ENCODE measurements around the gene NCS1. TPM values are rescaled to one million over a fixed set of nuclear protein-coding genes. Genes with fewer than 3 reads are reported as not detected.

NCS1 gene
- total RNA-seq, 4 donors from 2014 or later, result 11.6 to 32.5 (median 24.3) TPM

DNA sequence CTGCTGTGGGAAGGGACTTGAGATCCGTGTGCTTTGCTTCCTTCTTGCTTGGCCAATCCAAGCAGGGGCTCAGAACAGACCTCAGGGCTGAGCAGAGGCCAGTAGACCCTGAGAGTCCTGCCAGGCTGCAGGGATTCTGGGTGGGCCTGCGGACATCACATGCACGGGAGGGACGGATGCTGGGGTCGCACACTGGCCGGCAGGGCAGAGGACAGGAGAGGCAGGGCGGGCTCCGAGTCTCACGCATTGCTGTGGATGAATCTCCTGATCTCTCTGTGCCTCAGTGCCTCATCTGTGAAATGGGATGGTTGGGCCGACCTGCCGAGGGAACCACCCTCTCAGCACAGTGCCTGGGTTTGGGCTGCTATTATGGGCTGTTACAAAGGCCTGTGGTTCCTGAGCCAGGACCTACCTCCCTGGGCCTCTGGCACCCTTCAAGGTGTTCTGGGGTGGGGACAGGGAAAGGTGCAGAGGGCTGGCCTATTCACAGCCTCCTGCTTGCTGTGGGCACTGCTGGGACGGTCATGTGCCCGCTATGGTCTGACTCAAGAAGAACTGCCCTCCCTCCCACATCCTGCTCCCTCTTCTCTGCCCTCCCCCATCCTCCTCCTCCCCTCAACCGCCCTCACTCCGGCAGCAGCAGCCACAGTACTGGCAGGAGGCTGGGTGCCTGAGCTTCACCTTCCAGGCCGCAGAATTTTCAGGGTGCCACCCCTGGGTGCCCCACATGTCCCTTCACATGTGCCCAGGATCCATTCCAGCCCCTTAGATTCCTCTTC lies 43.3 kb downstream of the NCS1 start:
- no peak for TF ChIP-seq POLR2AphosphoS5 (IDR thresholded peaks at IDR 0.05)
- no peak for TF ChIP-seq POLR2A (IDR thresholded peaks at IDR 0.05)
- TF ChIP-seq, protein P1, sequence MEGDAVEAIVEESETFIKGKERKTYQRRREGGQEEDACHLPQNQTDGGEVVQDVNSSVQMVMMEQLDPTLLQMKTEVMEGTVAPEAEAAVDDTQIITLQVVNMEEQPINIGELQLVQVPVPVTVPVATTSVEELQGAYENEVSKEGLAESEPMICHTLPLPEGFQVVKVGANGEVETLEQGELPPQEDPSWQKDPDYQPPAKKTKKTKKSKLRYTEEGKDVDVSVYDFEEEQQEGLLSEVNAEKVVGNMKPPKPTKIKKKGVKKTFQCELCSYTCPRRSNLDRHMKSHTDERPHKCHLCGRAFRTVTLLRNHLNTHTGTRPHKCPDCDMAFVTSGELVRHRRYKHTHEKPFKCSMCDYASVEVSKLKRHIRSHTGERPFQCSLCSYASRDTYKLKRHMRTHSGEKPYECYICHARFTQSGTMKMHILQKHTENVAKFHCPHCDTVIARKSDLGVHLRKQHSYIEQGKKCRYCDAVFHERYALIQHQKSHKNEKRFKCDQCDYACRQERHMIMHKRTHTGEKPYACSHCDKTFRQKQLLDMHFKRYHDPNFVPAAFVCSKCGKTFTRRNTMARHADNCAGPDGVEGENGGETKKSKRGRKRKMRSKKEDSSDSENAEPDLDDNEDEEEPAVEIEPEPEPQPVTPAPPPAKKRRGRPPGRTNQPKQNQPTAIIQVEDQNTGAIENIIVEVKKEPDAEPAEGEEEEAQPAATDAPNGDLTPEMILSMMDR (IDR thresholded peaks at IDR 0.05), result no peak
- no peak for TF ChIP-seq EP300 (IDR thresholded peaks at IDR 0.05)
- H3K4me3 ChIP-seq, result no peak overlapping the region
- H3K27ac ChIP-seq, result no peak overlapping the region
- H3K4me1 ChIP-seq, result peaks cover 33% of the 10 kb centered on the region
- H3K27me3 ChIP-seq, result no peaks in the 10 kb centered on the region
- WGBS, result 64% methylated on average over 8 of the region's 16 CpGs
- DNase-seq (ENCODE audit: low spot score in 2 of 2), result peak in 1 of 2 donors; percentile 58
- H3K9me3 ChIP-seq, result no peaks in the 10 kb centered on the region
- peaks cover 12% of the 10 kb centered on the region for H3K36me3 ChIP-seq

DNA sequence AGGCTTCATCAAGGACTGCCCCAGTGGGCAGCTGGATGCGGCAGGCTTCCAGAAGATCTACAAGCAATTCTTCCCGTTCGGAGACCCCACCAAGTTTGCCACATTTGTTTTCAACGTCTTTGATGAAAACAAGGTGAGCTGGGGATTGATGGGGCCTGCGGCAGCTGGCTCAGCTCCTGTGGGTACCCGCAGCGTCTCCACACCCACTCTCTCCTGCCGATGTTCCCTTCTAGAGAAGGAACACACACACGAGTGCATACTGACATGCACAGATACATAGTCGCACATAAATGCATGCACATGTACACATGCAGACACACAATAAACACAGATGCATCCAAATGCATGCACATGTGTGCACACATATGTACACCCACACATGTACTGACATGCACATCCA lies 45.6 kb downstream of the NCS1 start:
- WGBS, result 82% methylated on average over 7 of the region's 10 CpGs
- Histone ChIP-seq H3K9me3 (no peaks in the 10 kb centered on the region), H3K36me3 (peaks cover 10% of the 10 kb centered on the region), H3K4me1 (peaks cover 22% of the 10 kb centered on the region), H3K27me3 (no peaks in the 10 kb centered on the region), H3K4me3 (no peak overlapping the region), H3K27ac (no peak overlapping the region)
- TF ChIP-seq POLR2A (IDR thresholded peaks at IDR 0.05), result no peak
- no peak for TF ChIP-seq EP300 (IDR thresholded peaks at IDR 0.05)
- TF ChIP-seq, protein P1 (IDR thresholded peaks at IDR 0.05), result no peak
- no peak for TF ChIP-seq POLR2AphosphoS5 (IDR thresholded peaks at IDR 0.05)
- DNase-seq (ENCODE audit: low spot score in 2 of 2), result no peak

DNA sequence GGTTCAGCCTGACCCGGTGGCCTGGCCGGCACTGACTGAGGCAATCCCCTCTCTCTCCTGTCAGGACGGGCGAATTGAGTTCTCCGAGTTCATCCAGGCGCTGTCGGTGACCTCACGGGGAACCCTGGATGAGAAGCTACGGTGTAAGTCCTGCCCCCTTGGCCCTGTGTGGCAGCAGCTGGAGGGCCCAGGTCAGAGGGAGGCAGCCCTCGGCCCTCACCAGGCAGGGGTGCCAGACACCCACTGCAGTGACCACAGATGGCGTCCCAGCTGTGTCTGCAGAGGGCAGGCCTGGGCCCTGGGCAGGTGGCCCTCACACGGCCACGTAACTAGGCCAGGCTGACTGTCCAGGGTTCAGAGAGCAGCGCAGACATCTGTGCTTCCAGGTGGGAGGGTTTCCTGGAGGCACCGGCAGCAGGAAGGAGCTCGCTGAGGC lies 47.5 kb downstream of the NCS1 start:
- H3K4me3 ChIP-seq, result no peak overlapping the region
- no peak for DNase-seq (ENCODE audit: low spot score in 2 of 2)
- H3K9me3 ChIP-seq, result no peaks in the 10 kb centered on the region
- H3K27ac ChIP-seq, result no peak overlapping the region
- TF ChIP-seq POLR2AphosphoS5 (IDR thresholded peaks at IDR 0.05) (no peak), EP300 (IDR thresholded peaks at IDR 0.05) (no peak), POLR2A (IDR thresholded peaks at IDR 0.05) (no peak)
- TF ChIP-seq, protein P1 (IDR thresholded peaks at IDR 0.05), result no peak
- H3K4me1 ChIP-seq, result peaks cover 6% of the 10 kb centered on the region
- WGBS, result 92% methylated on average over 14 of the region's 16 CpGs
- no peaks in the 10 kb centered on the region for H3K27me3 ChIP-seq
- peaks cover 16% of the 10 kb centered on the region for H3K36me3 ChIP-seq

DNA sequence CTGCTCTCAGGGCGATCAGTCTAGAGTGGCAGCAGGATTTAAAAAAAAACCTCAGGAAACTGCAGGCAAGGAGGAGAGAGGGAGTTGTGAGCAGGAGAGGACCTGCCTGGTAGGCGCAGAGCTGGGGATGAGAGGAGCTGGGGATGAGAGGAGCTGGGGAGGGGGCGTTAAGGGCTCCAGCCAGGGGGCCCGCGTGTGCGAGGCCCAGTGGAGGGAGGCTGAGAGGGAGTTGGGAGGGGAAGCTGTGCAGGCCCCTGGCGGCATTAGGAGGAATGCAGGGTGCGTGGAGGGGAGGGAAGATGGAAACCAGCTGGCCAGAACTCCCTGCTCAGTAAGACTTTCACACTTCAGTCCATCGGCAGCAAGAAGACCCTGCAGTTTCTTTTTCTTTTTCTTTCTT lies 48.1 kb downstream of the NCS1 start:
- no peaks in the 10 kb centered on the region for H3K27me3 ChIP-seq
- no peaks in the 10 kb centered on the region for H3K9me3 ChIP-seq
- H3K4me3 ChIP-seq, result no peak overlapping the region
- DNase-seq (ENCODE audit: low spot score in 2 of 2), result no peak
- 52% methylated on average over 9 of the region's 9 CpGs for WGBS
- H3K36me3 ChIP-seq, result peaks cover 18% of the 10 kb centered on the region
- no peak for TF ChIP-seq POLR2AphosphoS5 (IDR thresholded peaks at IDR 0.05)
- TF ChIP-seq, protein P1 (IDR thresholded peaks at IDR 0.05), result no peak
- TF ChIP-seq EP300 (IDR thresholded peaks at IDR 0.05), result no peak
- no peak for TF ChIP-seq POLR2A (IDR thresholded peaks at IDR 0.05)
- no peak overlapping the region for H3K27ac ChIP-seq
- peaks cover under 1% of the 10 kb centered on the region for H3K4me1 ChIP-seq

DNA sequence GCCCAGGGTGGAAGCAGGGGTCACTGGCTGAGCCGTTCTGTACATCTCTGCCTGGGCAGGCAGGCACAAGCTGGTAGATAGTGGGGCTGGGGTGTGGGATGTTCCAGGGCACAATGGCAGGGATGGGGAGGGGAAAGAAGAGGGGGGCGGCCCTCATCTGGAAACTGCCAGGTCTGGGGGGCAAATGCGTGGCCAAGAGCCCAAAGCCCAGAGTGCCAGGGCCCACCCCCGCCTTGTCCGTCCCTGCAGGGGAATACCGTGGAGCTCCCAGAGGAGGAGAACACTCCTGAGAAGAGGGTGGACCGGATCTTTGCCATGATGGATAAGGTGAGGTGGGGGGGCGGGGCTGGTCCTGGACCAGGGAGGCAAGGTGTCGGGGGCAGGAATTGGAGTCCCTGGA lies 50.6 kb downstream of the NCS1 start:
- TF ChIP-seq, protein P1 (IDR thresholded peaks at IDR 0.05), result no peak
- TF ChIP-seq POLR2AphosphoS5 (IDR thresholded peaks at IDR 0.05) (no peak), POLR2A (IDR thresholded peaks at IDR 0.05) (no peak), EP300 (IDR thresholded peaks at IDR 0.05) (no peak)
- H3K36me3 ChIP-seq, result peaks cover 37% of the 10 kb centered on the region
- H3K27me3 ChIP-seq, result no peaks in the 10 kb centered on the region
- H3K27ac ChIP-seq, result no peak overlapping the region
- no peaks in the 10 kb centered on the region for H3K4me1 ChIP-seq
- no peaks in the 10 kb centered on the region for H3K9me3 ChIP-seq
- H3K4me3 ChIP-seq, result no peak overlapping the region
- DNase-seq (ENCODE audit: low spot score in 2 of 2), result no peak
- WGBS, result 86% methylated on average over 9 of the region's 9 CpGs
